HG02943 (cell line): ENCODE measurements around the gene CNTLN.

Experiments
- ATAC-seq: cut with Tn5 transposase; IDR thresholded peaks from one replicate; pipeline ENCODE4 v1.9.1; 2021; ENCODE audit warnings: mild to moderate bottlenecking, low read depth, moderate library complexity; ENCODE audit not compliant: unreplicated experiment

The CNTLN gene, protein sequence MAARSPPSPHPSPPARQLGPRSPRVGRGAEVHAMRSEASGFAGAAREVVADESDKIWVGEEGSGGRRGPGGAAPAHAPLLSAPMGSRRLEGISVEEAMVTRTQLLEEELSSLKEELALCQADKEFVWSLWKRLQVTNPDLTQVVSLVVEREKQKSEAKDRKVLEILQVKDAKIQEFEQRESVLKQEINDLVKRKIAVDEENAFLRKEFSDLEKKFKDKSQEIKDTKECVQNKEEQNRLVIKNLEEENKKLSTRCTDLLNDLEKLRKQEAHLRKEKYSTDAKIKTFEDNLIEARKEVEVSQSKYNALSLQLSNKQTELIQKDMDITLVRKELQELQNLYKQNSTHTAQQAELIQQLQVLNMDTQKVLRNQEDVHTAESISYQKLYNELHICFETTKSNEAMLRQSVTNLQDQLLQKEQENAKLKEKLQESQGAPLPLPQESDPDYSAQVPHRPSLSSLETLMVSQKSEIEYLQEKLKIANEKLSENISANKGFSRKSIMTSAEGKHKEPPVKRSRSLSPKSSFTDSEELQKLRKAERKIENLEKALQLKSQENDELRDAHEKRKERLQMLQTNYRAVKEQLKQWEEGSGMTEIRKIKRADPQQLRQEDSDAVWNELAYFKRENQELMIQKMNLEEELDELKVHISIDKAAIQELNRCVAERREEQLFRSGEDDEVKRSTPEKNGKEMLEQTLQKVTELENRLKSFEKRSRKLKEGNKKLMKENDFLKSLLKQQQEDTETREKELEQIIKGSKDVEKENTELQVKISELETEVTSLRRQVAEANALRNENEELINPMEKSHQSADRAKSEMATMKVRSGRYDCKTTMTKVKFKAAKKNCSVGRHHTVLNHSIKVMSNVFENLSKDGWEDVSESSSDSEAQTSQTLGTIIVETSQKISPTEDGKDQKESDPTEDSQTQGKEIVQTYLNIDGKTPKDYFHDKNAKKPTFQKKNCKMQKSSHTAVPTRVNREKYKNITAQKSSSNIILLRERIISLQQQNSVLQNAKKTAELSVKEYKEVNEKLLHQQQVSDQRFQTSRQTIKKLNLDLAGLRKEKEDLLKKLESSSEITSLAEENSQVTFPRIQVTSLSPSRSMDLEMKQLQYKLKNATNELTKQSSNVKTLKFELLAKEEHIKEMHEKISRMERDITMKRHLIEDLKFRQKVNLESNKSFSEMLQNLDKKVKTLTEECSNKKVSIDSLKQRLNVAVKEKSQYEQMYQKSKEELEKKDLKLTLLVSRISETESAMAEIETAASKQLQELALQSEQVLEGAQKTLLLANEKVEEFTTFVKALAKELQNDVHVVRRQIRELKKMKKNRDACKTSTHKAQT (N-terminal part only)

DNA sequence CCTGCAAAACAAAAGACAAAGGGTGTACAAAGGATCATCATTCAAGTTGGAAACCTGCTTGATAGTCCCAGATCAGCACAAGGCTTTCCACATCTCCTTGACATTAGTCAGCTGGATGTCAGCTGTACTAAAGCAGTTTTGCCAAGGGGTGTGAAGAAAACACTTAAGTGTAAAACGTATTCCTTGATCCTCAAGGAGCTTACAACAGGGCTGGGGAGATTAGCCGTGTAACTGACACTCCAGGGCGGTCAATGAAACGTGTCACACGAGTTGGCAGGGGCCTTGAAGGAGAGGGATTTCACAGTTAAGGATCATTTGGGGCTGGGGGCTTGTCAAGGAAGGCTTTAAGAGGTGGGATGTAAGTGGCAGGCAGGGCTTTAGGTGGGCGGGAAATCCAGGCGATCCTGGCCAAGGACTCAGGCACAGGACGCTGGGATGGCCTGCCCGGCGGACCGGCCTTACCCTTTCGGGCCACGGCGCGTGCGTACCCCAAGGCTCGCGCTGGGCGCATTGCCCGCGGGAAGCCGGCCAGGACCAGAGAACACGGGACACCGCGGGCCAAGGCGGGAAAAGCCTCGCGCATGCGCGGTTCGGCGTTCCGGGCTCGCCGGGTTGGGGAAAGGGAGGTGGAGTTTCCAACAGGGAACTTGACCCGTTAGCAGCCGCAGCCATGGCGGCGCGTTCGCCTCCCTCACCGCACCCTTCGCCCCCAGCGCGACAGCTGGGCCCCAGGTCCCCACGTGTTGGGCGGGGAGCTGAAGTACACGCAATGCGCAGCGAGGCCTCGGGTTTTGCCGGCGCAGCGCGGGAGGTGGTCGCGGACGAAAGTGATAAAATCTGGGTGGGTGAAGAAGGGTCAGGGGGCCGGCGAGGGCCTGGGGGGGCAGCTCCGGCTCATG is at the start of gene CNTLN:
Gene CNTLN, plus strand, starts transcription at position 645 of the 899 bp plus-strand sequence. Its CDS starts 26 bp downstream, at position 671.
- ATAC-seq: no peak

DNA sequence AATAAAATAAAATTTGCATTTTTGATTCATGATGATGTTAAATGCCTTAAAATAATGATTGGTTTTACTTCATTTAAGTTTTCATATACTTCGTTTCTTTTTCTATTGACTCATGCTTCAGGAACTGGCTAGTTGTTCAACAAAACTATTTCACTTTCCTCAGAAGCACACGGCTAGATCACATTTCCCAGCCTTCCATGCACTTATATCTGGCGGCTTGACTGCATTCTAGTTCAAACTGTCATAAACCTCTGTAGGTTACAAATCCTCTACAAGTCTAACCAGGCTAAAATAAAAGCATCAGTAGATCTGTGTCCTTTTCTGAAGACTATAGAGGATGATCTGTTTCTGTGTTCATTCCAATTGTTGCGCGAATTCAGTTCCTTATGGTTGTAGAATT is 46.3 kb upstream of the CNTLN start:
- ATAC-seq: no peak

DNA sequence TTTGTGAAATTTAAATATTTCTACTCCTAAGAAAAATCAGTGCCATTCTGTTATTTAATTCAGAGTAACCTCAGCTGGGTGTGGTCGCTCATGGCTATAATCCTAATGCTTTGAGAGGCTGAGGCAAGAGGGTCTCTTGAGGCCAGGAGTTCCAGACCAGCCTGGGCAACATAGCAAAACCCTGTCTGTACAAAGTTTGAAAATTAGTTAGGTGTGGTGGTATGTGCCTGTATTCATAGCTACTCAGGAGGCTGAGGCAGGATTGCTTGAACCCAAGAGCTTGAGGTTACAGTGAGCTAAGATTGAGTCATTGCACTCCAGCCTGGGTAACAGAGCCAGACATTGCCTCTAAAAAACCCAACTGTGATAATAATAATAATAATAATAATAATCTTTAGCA is 44.8 kb upstream of the CNTLN start:
- ATAC-seq: no peak

DNA sequence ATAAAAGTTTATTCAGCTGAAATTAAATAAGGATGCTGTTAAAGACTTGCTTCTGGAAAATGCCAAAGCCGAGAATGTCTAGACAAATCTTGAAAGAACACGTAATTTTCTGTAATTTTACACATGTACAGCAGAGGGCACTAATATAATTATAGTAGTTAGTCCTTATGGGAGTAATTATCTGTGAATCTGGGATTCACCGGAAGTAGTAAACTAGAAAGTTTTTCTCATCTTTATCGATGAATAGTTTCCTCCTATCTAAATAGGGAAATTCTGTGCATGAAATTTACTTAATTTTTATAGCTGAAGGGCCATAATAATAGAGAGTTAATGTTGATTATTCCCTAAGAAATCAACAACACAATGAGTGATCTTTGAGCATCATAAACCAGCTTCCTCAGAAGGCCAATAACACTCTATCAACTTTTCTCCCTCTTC is 18.4 kb upstream of the CNTLN start:
- no peak for ATAC-seq

DNA sequence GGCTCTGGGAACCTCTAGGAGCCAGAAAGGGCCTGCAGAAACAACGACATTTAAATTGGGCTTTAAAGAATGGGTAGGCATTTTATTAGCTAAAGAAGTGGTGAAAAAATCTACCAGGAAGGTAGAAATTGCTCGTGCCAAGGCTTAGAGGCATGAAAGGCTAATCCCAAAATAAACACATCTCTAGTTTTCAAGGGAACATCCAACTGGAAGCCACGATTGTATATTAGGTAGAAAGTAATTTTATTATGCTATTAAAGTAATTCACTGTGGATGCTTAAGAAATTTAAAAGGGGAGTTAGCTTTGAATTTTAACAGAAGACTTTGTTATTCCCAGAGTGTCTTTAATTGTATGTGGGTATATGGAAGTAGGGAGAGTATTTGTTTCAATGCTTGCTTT is 17.5 kb upstream of the CNTLN start:
- no peak for ATAC-seq

DNA sequence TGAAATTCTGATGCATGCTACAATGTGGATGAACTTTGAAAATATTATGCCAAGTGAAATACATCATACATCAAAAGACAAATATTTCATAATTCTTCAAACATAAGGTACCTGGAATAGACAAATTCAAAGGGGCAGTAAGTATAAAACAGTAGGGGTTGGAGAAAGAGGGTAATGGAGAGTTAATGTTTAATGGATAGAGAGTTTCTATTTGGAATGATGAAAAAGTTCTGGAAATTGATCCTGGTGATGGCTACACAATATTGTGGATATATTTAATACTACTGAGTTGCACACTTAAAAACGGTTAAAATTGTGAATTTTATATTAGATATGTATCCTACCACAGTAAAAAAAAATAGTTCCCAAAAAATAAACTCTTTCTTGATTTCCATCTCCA is 14.6 kb upstream of the CNTLN start:
- ATAC-seq: no peak

DNA sequence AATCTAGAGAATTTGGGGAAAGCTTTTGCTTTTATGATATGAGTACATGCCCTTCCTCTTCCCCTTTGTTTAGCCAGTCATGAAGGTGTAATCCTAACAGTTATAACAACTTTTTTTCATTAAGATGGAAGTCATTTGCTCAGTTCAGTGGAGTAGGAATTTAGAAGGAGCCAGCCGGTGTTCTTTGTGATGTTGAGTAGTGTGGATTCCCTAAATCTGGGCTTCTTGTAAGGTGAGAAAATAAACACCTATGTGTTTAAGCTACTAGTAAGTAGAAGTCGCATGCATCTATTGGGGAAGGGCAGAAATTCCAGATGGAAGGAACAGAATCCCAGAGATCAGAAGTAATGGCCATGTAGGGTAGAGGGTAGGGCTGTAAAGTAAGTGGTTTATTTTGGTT is 13.6 kb upstream of the CNTLN start:
- no peak for ATAC-seq

DNA sequence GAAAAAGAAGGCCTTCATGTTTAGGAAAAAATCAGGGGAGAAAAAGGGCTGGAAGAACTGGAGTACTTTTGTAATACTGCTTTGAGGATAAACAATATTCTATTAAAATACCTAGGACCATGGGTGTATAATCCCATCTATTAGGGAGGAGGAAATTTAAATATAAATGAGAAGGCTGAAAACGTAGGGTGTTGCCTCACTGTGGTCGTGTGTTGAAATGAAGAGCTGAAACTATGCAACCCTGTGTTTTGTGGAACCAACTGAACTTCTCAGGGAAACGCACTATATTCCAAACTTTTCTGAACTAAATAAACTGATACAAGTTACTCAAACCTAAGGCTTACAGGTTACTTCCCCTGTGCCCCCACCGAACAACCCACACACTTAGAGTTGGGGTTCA is 4.5 kb upstream of the CNTLN start:
- ATAC-seq: no peak

DNA sequence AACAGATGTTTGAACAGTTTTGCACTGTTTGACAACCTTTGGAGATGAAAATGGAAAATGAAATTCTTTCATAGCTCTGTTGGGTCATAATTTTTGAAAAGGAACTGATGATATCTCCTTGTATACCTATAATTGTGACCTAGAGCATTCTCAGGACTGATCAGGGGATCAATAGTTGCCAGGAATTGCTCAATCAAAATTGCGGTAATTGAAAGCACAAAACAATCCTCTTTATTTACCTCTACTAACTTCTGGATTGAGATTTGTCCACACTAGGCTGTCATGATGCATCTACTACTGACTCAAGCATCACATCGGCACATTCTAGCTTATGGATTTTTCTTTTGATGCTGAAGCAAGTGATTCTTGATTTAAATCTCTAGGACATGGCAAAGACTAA is 4.1 kb upstream of the CNTLN start:
- no peak for ATAC-seq

DNA sequence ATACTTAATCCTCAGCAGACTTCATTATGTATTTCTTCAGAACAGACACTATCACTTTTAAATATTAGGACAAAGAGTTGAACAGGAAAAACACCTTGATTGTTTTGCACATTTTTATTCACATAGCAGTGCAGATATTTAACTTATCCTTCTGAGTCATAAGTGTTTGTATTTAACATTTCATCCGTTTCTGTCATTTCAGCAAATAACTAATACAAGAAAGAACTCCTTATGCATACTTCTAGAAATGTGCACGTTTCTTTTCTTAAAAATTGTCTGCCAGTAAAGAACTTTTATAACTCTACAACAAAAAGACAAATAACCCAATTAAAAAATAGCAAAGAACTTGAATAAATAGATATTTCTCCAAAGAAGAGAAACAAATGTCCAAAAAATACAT is 3.3 kb upstream of the CNTLN start:
- no peak for ATAC-seq

DNA sequence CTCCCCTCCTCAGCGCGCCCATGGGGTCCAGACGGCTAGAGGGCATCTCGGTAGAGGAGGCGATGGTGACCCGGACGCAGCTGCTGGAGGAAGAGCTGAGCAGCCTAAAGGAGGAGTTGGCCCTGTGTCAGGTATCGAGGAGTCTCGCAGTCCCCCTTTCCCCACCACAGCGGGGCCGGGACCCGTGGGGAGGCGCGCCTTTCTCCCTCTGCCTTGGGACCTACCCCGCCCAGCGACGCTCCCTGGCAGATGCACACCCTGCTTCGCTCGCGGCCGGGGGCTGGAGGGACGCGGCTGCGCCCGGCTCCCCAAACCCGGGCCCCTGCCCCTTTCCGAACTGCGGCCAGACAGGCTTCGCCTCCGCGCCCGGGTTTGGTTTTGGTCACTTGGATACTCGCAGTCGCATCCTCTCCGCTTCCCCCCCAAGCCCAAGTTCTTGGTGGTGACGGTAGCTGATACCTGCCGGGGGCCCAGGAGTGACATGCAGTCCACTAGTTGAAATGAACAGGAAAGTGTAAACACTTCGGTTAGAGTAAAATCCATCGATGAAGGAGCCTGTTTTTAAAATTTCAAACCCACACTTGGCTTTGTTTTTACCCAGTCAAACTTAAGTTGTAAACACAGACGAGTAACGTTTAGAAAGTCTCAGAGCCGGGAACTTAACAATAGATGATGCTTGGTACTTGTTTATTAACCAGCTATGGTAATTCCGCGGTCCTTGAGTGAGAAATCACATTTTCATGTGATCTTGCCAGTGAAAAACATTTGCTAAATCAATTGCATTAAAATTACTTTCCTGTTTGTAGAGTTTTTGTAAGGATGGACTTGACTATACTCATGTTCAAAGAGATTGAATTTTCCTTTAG is 688 bp downstream of the CNTLN start:
- ATAC-seq: no peak

DNA sequence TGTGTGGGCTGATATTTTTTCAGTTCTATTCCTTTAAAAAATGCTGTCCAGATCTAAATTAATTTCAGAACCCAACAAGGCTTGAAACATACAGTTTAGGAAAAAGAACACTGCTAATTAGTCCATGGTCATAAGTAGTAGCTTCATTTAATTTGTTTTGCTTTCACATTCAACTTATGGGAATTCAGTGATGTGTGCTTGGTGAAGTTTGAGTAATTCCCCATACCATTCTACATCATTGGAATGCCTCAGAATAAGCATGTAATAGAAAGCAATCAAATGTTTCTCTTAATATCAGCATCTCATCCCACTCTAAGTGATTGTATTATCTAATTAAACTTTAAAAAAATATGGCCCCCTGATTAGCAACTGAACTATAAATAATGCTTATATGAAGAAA is 2.7 kb downstream of the CNTLN start:
- ATAC-seq: no peak

DNA sequence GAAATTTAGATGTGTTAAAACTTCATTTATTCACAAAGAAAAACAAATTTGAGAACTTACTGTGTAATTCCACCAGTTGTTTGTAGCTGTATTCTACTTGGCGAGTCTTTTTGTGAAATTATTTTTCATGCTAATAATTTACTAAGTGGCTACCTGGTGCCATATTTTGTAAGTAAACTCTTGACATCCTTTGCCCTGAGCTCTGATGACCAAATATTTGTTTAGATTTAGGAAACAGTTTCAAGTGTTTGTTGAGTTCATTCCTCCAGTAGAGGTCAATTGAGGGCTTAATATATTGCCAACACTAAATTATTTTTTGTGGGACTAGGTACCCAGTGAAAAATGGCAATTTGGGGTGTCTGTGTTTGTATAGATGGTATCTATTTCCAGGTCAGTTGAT is 3.7 kb downstream of the CNTLN start:
- no peak for ATAC-seq

DNA sequence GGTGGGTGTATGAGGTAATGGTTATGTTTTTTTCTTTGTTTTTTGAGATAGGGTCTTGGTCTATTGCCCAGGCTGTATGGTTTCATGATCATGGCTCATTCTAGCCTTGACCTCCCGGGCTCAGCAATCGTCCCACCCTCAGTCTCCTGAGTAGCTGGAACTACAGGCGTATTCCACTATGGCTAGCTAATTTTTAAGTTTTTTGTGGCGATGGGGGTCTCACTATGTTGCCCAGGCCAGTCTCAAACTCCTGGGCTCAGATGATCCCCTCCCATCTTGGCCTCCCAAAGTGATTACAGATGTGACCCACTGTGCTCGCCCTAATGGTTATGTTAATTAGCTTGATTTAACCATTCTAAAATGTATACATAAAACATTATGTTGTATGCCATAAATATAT is 5.6 kb downstream of the CNTLN start:
- ATAC-seq: no peak

DNA sequence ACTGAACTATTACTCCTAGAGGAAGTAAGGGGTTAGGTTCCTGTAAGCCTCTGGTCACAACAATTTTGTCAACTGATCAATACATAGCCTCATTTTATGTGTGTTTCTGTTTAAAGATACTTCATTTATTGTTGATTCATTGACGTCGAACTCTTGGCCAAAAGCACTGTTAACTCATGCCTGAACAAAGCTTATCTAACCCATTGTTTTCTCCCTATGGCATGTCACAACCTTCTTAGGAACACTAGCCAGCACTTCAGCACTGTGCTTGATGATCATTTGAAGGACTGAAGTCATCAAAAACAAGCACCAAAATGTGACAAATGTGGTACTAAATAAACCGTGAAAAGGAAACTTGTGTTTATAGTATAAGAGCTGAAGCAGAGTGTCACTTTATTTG is 13.5 kb downstream of the CNTLN start:
- ATAC-seq: no peak

DNA sequence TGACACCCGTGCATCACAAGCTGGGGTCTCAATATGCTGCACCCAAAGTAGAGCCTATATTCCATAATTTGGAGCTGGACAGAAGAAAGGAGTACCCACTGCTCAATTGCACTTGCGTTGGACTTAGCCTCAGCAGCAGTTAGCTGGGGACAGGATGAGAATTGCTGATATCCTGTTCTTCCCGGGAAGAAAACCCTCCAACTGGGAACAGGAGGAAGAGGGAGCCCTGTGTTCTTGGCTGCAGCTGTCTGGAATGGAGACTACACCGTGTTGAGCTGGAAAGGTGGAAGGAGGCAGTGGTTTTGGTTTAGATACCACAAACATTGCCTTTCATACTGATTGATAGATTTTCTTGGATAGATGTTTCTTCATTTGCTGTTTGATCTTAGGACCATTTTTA is 24.6 kb downstream of the CNTLN start:
- no peak for ATAC-seq

DNA sequence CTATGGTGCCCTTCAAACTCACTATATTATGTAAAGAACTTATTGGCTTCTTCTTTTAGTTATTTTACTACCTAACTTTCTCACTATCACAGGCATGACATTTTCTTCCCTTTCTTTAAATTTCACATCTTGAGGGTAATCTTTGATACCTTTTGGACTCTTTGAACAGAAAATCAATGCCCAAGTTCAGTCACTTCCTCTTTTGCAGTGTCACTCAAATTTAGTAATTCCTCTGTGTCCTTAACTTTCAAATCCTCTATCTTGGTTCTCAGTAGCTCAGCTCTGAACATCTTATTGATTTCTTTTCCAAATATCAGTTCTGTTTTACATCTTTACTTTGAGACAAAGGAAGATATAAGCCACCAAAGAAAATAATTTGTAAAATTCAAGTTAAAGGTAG is 25.5 kb downstream of the CNTLN start:
- no peak for ATAC-seq

DNA sequence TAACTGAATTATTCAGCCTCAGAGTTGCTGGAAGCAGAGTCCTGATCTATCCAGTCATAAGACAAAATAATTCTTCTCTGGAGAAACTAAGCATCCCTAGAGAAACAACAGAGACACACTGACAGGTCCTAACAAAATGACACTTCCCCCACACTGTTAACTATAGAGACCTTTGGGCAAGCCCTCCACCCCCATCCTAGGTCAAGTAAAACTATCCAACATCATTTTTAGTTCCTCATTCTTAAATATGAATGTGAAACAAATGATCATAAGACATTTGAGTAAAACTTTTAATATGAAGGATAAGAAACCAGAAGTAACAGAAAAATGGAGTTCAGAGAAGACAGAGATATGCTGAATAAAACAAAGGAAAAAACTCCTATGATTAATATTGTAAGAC is 30.9 kb downstream of the CNTLN start:
- no peak for ATAC-seq

DNA sequence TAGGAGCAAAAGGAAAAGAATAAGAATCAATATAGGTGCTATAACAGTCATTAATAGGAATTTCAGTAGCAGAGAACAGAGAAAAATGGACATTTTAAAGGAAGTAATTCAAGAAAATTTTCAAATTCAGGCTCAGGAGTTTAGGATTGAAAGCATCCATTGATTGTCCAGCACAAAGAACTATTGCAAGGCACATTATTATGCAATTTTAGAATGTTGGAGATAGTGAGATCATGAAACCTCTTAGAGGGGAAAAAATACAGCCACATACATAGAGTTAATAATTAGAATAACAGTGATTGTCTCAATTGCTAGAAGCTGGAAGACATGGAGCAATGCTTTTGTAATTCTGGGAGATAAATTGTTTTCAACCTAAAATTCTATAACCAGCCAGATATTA is 31.5 kb downstream of the CNTLN start:
- no peak for ATAC-seq
